B cell (primary cell): Measurements from ENCODE around the gene THSD4.

Experiments
- CTCF ChIP-seq: fragments of 200-600 bp; IDR thresholded peaks from one replicate; pipeline ENCODE4 v1.8.0; 2022; ENCODE audit warnings: antibody characterized with exemption, mild to moderate bottlenecking
- EZH2 ChIP-seq: IDR thresholded peaks from 2 replicates; pipeline ENCODE4 v1.6.1; 2012; ENCODE audit warnings: borderline replicate concordance, low read depth, mild to moderate bottlenecking, moderate library complexity, low read length; ENCODE audit not compliant: insufficient read depth, poor library complexity, severe bottlenecking

- TF ChIP-seq CTCF (no peak), EZH2 (no peak)
Observed at GRCh38 chr15:71250936-71251583, 135.8 kb downstream of the THSD4 start.
